ENCODE measurements around the gene TTLL7.

DNA sequence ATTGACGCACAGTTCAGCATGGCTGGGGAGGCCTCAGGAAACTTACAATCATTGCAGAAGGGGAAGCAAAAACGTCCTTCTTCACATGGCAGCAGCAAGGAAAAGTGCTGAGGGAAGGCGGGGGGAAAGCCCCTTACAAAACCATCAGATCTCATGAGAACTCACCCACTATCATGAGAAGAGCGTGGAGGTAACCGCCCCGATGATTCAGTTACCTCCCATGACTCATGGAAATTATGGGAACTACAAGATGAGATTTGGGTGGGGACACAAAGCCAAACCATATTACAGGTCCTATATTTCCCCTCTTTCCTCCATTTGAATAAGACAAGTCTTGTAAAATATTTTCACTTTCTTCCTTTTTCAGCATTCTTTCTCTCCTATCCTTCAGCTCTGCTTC, 7.7 kb upstream of the TTLL7 start:
- TF ChIP-seq CTCF (IDR thresholded peaks at IDR 0.05) (no peak), EZH2 (IDR thresholded peaks at IDR 0.05) (no peak)
